Right lobe of liver (tissue), 4 donors: ENCODE measurements around the gene ZIC5.

Source experiments
- POLR2A ChIP-seq: fragments of 450-650 bp; IDR thresholded peaks from one replicate; pipeline ENCODE4 v1.6.1; 2017; ENCODE audit warnings: antibody characterized with exemption, mild to moderate bottlenecking
- TF ChIP-seq, protein P1 (sequence below), 4 donors: fragments of 200-600 bp in 3 of 4; fragments of 450-650 bp in 1 of 4; IDR thresholded peaks; one replicate each; pipeline versions ENCODE4 v1.5.1 to v1.8.0; 2016 to 2022; ENCODE audit warnings: antibody characterized with exemption in 4 of 4, mild to moderate bottlenecking in 2 of 4
- donor health status: DM: no; HTN: no; CAD: no.
- donor health status: DM: no; HTN: no; CAD: no.
- donor health status: DM: no; HTN: yes; CAD: no.

GRCh38 chr13:99990126-99990977 is 18.8 kb upstream of the ZIC5 start:
- TF ChIP-seq, protein P1, sequence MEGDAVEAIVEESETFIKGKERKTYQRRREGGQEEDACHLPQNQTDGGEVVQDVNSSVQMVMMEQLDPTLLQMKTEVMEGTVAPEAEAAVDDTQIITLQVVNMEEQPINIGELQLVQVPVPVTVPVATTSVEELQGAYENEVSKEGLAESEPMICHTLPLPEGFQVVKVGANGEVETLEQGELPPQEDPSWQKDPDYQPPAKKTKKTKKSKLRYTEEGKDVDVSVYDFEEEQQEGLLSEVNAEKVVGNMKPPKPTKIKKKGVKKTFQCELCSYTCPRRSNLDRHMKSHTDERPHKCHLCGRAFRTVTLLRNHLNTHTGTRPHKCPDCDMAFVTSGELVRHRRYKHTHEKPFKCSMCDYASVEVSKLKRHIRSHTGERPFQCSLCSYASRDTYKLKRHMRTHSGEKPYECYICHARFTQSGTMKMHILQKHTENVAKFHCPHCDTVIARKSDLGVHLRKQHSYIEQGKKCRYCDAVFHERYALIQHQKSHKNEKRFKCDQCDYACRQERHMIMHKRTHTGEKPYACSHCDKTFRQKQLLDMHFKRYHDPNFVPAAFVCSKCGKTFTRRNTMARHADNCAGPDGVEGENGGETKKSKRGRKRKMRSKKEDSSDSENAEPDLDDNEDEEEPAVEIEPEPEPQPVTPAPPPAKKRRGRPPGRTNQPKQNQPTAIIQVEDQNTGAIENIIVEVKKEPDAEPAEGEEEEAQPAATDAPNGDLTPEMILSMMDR (IDR thresholded peaks at IDR 0.05), result no peak
- no peak for TF ChIP-seq POLR2A
